ENCODE results near the gene TMEM245.

DNA sequence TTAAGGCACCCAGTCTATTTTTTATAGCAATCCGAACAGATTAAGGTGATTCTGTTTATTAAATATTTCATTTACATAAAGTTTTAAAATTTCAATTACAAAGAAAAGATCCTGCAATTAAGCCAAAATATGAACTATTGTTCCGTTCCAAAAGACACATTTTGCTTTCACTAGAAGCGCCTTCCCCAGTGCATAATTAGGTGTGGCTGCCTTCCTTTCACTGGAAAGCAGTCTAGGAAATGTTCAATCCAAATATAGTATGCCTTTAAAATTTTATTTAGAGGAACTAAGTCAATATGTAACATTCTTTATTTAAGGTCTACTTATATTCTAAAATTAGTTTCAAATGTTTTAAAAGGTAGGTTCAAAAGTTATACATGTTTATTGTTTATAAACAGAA, 114.1 kb downstream of the TMEM245 start:
- TF ChIP-seq TAF1 (IDR thresholded peaks at IDR 0.05; ENCODE audit: borderline replicate concordance, low read depth, low read length) (no peak), POLR2AphosphoS5 (IDR thresholded peaks at IDR 0.05; ENCODE audit: low read depth, low read length) (no peak), POLR2A (IDR thresholded peaks at IDR 0.05; ENCODE audit: low read depth, low read length) (no peak)
